Measurements from ENCODE around the gene PWWP2B.

Gene PWWP2B

GRCh38 chr10:132397036-132397541 is at the start of gene PWWP2B:
PWWP2B (plus strand) TSS chr10:132397200; CDS start chr10:132397227, 27 bp downstream.
- no peak for DNase-seq (ENCODE audit: low read depth in 2 of 2)

DNA sequence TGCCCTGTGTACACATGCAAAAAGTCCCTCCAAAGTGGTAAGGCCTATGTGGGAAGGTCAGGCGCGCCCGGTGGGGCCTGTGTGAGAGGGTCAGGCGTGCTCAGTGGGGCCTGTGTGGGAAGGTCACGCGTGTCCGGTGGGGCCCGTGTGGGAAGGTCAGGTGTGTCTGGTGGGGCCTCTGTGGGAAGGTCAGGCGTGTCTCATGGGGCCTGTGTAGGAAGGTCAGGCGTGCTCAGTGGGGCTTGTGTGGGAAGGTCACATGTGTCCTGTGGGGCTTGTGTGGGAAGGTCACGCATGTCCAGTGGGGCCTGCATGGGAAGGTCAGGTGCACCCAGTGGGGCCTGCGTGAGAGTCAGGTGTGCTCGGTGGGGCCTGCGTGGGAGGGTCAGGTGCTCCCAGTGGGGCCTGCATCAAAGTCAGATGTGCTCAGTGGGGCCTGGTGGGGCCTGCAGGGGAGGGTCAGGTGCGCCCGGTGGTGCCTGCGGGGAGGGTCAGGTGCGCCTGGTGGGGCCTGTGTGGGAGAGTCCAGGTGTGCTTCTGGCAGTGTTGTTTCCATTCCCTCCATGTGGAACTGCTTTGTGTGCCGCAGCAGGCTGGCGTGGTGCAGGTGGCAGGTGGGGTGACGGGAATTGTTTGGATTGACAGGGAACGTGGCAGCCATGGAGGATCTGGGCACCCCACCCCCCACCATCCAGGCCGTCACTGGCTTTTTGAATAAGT is 49.6 kb upstream of the PWWP2B start:
- no peak for DNase-seq (ENCODE audit: low read depth in 2 of 2)

DNA sequence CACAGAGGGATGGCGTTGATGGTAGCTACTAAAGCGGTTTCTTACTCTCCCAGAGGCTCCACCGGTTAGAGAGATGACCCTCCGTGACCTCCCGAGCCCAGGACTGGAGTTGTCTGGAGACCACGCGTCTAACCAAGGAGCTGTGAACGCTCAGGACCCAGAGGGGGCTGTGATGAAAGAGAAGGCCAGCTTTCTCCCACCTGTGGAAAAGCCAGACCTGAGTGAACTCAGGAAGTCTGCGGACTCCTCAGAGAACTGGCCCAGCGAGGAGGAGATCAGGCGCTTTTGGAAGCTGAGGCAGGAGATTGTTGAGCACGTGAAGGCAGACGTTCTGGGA is 49.1 kb upstream of the PWWP2B start:
- no peak for DNase-seq (ENCODE audit: low read depth in 2 of 2)

GRCh38 chr10:132349766-132350165 is 47.2 kb upstream of the PWWP2B start:
- DNase-seq (ENCODE audit: low read depth in 2 of 2): no peak

- DNase-seq (ENCODE audit: low read depth in 2 of 2): no peak
These were observed 46.6 kb upstream of the PWWP2B start for GRCh38 chr10:132350391-132350790.

- no peak for DNase-seq (ENCODE audit: low read depth in 2 of 2)
These were observed 46.1 kb upstream of the PWWP2B start for GRCh38 chr10:132350946-132351345.

- no peak for DNase-seq (ENCODE audit: low read depth in 2 of 2)
These were observed 45.4 kb upstream of the PWWP2B start for GRCh38 chr10:132351611-132352010.

GRCh38 chr10:132352462-132353308 is 44.3 kb upstream of the PWWP2B start:
- peak in 1 of 2 experiments; percentile 5 for DNase-seq (ENCODE audit: low read depth in 2 of 2)

DNA sequence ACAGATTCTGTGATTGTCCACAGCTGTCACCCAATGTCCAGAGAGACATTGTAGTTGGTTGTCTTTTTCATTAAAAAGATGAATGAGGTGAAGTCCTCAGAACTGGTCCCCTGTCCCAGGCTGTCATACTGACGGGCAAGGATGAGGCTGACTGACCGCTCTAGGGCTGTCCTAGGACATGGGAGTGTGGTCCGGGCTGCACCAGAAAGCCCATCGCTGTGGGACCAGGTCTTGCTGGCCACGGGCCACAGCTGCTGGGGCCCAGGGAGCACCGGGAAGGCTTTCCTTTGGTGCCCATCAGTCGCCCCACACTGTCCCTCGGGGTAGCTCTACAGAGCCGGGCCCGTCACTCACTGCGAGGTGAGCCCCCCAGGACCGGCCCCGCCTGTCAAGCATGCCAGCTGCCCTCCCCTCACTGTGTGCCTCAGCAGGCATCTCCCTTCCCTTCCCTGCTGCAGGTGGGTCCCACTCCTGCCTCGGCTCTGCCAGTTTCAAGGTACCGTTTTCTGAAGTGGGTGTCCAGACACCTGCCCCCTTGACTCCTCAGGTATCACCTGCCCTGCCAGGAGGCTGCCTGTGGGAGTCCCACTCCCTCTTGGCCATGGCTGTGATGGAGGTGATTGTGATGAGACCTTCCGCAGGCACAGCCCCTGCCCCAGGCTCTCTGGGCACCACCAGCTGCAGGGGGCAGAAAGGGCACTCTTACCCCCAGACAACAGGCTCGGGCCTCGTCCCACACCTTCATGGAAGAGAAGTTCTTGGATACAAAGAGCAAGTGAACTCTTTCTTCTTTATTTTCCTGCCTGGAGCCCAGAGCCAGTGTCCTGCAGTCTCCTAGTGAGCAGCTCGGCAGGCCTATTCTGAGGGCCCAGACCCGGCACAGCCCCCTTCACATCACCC is 43.3 kb upstream of the PWWP2B start:
- DNase-seq (ENCODE audit: low read depth in 2 of 2): no peak

- no peak for DNase-seq (ENCODE audit: low read depth in 2 of 2)
These were observed 42.5 kb upstream of the PWWP2B start for GRCh38 chr10:132354356-132355094.

GRCh38 chr10:132355297-132355696 is 41.7 kb upstream of the PWWP2B start:
- DNase-seq (ENCODE audit: low read depth in 2 of 2): no peak

- no peak for DNase-seq (ENCODE audit: low read depth in 2 of 2)
These were observed 41.2 kb upstream of the PWWP2B start for GRCh38 chr10:132355754-132356153.

DNA sequence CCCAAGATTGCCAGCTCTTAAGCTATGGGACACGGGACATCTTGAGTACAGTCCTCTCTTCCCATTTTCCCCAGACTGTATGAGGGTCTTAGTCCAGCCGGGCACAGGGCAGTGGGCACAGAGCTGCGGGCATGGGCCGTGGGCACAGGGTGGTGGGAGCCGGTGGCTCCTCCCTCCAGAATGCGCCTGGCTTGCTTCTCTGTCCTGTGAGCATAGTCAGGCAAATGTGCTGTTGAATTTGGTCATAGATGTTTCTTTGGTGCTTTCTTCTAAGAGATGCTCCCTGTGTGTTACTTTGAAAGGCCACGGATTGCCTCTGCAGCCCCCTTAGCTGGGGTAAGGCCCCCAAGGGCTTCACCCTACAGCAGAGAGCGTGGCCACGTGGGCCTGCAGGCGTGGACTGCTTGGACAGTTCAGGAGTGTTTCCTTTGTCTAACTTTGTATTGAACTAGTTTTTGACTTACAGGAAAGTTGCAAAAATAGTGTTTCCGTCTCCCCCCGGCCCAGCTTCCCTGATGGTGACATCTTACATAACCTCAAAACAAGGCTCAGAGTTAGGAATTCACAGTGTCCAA is 40.3 kb upstream of the PWWP2B start:
- DNase-seq (ENCODE audit: low read depth in 2 of 2): no peak

DNA sequence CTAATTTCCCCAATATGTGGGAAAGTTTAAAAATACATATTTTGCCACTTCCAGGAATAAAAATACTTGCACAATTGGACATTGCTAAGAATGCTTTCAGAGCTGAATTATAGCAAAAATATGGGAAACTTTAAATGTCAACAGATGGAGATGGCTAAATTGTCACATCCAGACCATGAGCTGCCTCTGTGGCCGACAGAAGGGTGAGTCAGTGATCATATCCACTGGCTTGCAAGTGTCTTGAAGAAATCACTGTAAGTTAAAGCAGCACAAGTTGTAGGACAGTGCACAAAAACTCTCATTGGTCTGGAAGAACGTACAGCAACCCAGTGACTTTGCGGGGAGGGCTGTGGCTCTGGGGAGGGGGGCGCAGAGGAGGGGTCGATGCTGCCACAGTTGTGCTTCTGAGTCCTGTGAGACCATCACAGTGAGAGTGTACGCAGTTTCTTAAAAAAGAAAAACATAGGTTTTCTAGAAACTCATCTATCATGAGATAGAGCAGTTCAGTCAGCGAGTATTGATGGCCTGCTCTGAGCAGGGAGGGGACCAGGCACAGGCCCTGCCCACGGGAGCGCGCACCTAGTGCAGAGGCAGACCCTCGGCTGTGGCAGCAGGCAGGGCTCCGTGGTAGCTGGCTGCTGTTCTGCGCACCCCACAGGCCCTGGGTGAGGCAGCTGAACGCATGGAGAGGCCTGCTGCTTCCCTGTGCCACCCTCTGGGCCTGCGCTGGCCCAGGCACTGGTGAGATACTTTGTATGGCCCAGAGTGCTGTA is 39.5 kb upstream of the PWWP2B start:
- no peak for DNase-seq (ENCODE audit: low read depth in 2 of 2)

- DNase-seq (ENCODE audit: low read depth in 2 of 2): no peak
These were observed 37.5 kb upstream of the PWWP2B start for GRCh38 chr10:132359305-132360040.

DNA sequence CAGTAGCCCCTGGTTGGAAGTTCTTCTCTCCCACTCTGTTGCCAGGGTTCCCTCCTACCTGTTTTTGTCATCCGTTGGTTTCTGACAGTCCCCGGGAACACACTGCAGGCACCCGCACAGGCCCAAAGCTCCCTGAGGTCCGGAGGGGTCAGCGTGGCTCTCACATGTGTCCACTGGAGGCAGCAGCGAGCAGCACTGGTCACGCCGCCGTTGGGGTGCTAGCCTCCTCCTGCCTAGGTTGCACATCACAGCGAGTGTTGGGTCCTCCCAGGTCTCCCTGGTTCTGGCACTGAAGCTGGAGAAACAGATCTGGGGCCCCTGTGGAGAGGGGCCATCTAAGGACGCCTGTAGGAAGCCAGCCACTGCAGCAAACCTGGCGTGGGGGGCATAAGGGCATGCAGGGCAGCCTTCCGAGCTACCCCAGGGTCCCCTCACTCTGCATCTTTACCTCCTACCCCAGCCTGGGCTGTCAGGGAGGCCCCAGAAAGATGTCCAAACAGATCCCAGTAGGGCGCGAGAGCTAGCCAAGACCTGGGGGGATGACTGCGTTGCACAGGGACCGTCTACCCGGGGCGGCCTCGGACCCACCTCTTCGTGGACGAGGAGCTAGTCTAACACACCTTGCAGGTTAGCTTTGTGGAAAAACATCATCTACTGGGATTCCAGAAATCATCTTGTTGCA is 36.1 kb upstream of the PWWP2B start:
- DNase-seq (ENCODE audit: low read depth in 2 of 2): no peak

GRCh38 chr10:132361581-132362101 is 35.4 kb upstream of the PWWP2B start:
- no peak for DNase-seq (ENCODE audit: low read depth in 2 of 2)

DNA sequence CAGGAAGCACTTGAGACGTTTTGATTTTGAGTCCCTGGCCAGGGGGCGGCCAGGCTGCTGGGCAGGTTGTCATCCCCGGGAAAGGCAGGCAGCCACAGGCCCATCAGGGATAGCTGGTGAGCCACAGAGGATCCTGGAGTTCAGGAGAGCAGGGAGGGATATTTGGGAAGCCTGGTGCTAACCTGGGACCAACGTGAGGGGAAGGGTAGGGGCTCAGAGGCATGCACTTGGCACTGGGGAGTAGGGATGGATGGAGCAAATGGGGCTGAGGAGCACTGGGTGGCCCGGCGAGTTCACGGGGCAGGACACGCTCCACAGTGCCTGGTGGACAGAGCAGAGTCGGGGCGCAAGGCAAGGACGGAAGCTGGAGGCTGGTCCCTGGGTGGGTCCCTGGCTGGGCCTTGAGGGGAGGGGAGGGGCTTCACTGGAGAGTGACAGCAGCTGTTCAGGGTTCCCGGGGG is 34.8 kb upstream of the PWWP2B start:
- no peak for DNase-seq (ENCODE audit: low read depth in 2 of 2)
